K562 (cell line): Measurements from ENCODE around the gene TGM1.

ENCODE experiments used
- CBX1 ChIP-seq: sonication (generic); IDR thresholded peaks from 2 replicates; pipeline ENCODE4 v1.6.1; 2016; ENCODE audit warnings: antibody characterized with exemption, low read depth, mild to moderate bottlenecking
- CTCF ChIP-seq, 3 experiments: IDR thresholded peaks in 2 of 3; conservative IDR thresholded peaks in 1 of 3; 2 replicates each; pipeline ENCODE4 v1.5.1; 2011 to 2012; ENCODE audit warnings: low read length in 3 of 3, mild to moderate bottlenecking in 3 of 3, control low read depth in 2 of 3, improper control_type of control experiment in 1 of 3, inconsistent platforms in 1 of 3, low read depth in 1 of 3, mixed read lengths in 1 of 3, moderate library complexity in 1 of 3; ENCODE audit not compliant: insufficient read depth in 2 of 3
- EZH2 ChIP-seq: IDR thresholded peaks from 2 replicates; pipeline ENCODE4 v1.6.1; 2012; ENCODE audit warnings: low read depth, mild to moderate bottlenecking, inconsistent platforms, low read length, borderline replicate concordance
- HDAC6 ChIP-seq: IDR thresholded peaks from 2 replicates; pipeline ENCODE4 v1.6.1; 2012; ENCODE audit warnings: low read depth, mild to moderate bottlenecking, control low read depth, inconsistent platforms, low read length, moderate library complexity
- HIVEP1 ChIP-seq: fragments of 250-450 bp; sonication (Bioruptor Pico); IDR thresholded peaks from 2 replicates; pipeline ENCODE4 v1.4.0; 2020; ENCODE audit warnings: mild to moderate bottlenecking
- HMGXB4 ChIP-seq: sonication (generic); formaldehyde crosslinking; IDR thresholded peaks from 2 replicates; pipeline ENCODE4 v1.8.1; 2023; ENCODE audit warnings: mild to moderate bottlenecking, missing genetic modification reagents
- MYC ChIP-seq, 2 experiments: fragments of 250-450 bp in 1 of 2; sonication (Bioruptor Pico) in 1 of 2; IDR thresholded peaks; 2 replicates each; pipeline versions ENCODE4 v1.5.1 to v1.6.1; 2012 to 2021; ENCODE audit warnings: low read depth in 2 of 2, borderline replicate concordance in 1 of 2, improper control_type of control experiment in 1 of 2, low read length in 1 of 2, mild to moderate bottlenecking in 1 of 2, moderate library complexity in 1 of 2
- PHB2 ChIP-seq: fragments of 450-650 bp; IDR thresholded peaks from 2 replicates; pipeline ENCODE4 v1.6.1; 2017; ENCODE audit warnings: low read depth
- SIN3B ChIP-seq: fragments of 450-650 bp; IDR thresholded peaks from 2 replicates; pipeline ENCODE4 v1.6.1; 2017; ENCODE audit warnings: low read depth, mild to moderate bottlenecking, moderate library complexity
- TRIM24 ChIP-seq, 2 experiments: fragments of 450-650 bp; IDR thresholded peaks; 2 replicates each; pipeline ENCODE4 v1.6.1; 2016
- ZNF311 ChIP-seq: fragments of 250-450 bp; sonication (Bioruptor Pico); IDR thresholded peaks from 2 replicates; pipeline ENCODE4 v1.4.0; 2020; ENCODE audit warnings: mild to moderate bottlenecking, moderate library complexity
- ZNF551 ChIP-seq: fragments of 250-450 bp; sonication (Bioruptor Pico); IDR thresholded peaks from 2 replicates; pipeline ENCODE4 v1.5.0; 2021; ENCODE audit warnings: mild to moderate bottlenecking, moderate library complexity

- TF ChIP-seq CTCF (IDR thresholded peaks at IDR 0.05 in 2 of 3, conservative IDR thresholded peaks at IDR 0.05 in 1 of 3; ENCODE audit: insufficient read depth in 2 of 3, low read depth in 1 of 3, low read length in 3 of 3) (no peak), HMGXB4 (CRISPR knock-in tag) (no peak), HDAC6 (no peak), HIVEP1 (CRISPR knock-in tag) (no peak), PHB2 (no peak), SIN3B (no peak), ZNF311 (CRISPR knock-in tag) (no peak), CBX1 (no peak), EZH2 (no peak), TRIM24 (IDR thresholded peaks at IDR 0.05) (no peak), ZNF551 (CRISPR knock-in tag) (no peak), MYC (IDR thresholded peaks at IDR 0.05; ENCODE audit: low read depth, low read length) (no peak), MYC (CRISPR knock-in tag; IDR thresholded peaks at IDR 0.05; ENCODE audit: borderline replicate concordance, low read depth) (no peak)
Measured at GRCh38 chr14:24285351-24285750, 22.4 kb upstream of the TGM1 start.
